GM08714 (cell line): ENCODE measurements around the gene ZNF320.
A peak's percentile ranks its signal among the peaks of the same experiment; 100 is the strongest.
"Not testable (repeated sequence)": the region's sequence is repeated elsewhere in the genome, so short reads cannot be mapped to it uniquely, and the experiment has no call there.

ENCODE experiments used
- H3K4me3 ChIP-seq: fragments of 200-500 bp; sonication (Bioruptor generic); 2 replicates; pipeline ENCODE4 v1.5.1; 2014; ENCODE audit warnings: mild to moderate bottlenecking, low read length, inconsistent platforms
- ZNF274 ChIP-seq: IDR thresholded peaks from 2 replicates; pipeline ENCODE4 v1.6.1; 2012; ENCODE audit warnings: mild to moderate bottlenecking, low read depth, low read length

The ZNF320 gene

GRCh38 chr19:52889931-52890330 lies 7.5 kb downstream of the ZNF320 start:
- no peak for TF ChIP-seq ZNF274
- no peak overlapping the region for H3K4me3 ChIP-seq

GRCh38 chr19:52889076-52889475 lies 8.4 kb downstream of the ZNF320 start:
- no peak for TF ChIP-seq ZNF274
- H3K4me3 ChIP-seq, result no peak overlapping the region

GRCh38 chr19:52880895-52881389 lies 16.5 kb downstream of the ZNF320 start:
- TF ChIP-seq ZNF274, result peak; percentile 67
- H3K4me3 ChIP-seq, result no peak overlapping the region

- not testable (repeated sequence) for H3K4me3 ChIP-seq
Measured at GRCh38 chr19:52872996-52873395, 24.4 kb downstream of the ZNF320 start.

GRCh38 chr19:52871466-52871865 lies 26.0 kb downstream of the ZNF320 start:
- no peak for TF ChIP-seq ZNF274
- no peak overlapping the region for H3K4me3 ChIP-seq

- not testable (repeated sequence) for H3K4me3 ChIP-seq
Measured at GRCh38 chr19:52868031-52868430, 29.4 kb downstream of the ZNF320 start.

- H3K4me3 ChIP-seq, result peak within 1 kb of the TSS; percentile 84
Measured at GRCh38 chr19:52857378-52858191, 39.9 kb downstream of the ZNF320 start, which contains the start of gene ZNF468. Gene ZNF468 (minus strand): TSS chr19:52857619. CDS start chr19:52854272, 3,347 bp downstream.

- peak overlapping the region; percentile 84 for H3K4me3 ChIP-seq
Measured at GRCh38 chr19:52856540-52857377, 40.7 kb downstream of the ZNF320 start.
